GM12878 (cell line): Measurements from ENCODE around the gene BMP7. TPM values are rescaled to one million over a fixed set of nuclear protein-coding genes. Genes with fewer than 3 reads are reported as not detected.
"Not testable (repeated sequence)": the region's sequence is repeated elsewhere in the genome, so short reads cannot be mapped to it uniquely, and the experiment has no call there.

Experiments used
- ATAC-seq: fragments of 200-7000 bp; cut with Tn5 transposase; 3 replicates; pipeline ENCODE4 v1.9.1; 2020; ENCODE audit warnings: mild to moderate bottlenecking, moderate library complexity
- BruUV-seq: library from RNA; stranded (reverse); fragments of 400-500 nt; replicated peaks from 2 replicates; lab custom pipeline; 2021; lab: Mats Ljungman, UMichigan
- CTCF ChIA-PET: fragments of 300-600 bp; sonication (Branson Sonifier 250); formaldehyde crosslinking; extraction: SDS; loops from one replicate; lab custom pipeline; 2021; ENCODE audit warnings: inconsistent platforms; lab: Yijun Ruan, JAX
- POLR2A ChIA-PET: fragments of 350-600 bp; formaldehyde crosslinking; extraction: SDS; loops from one replicate; lab custom pipeline; 2021; ENCODE audit warnings: inconsistent platforms; lab: Charles Lee
- RAD21 ChIA-PET: fragments of 300-600 bp; sonication (Branson Sonifier 250); formaldehyde crosslinking; loops from one replicate; lab custom pipeline; 2023; ENCODE audit warnings: antibody characterized with exemption; ENCODE audit not compliant: unreplicated experiment; lab: Charles Lee
- SMC1A ChIA-PET: fragments of 300-600 bp; sonication (Branson Sonifier 250); formaldehyde crosslinking; loops from one replicate; lab custom pipeline; 2023; ENCODE audit not compliant: unreplicated experiment, uncharacterized antibody; lab: Charles Lee
- DNase-seq: peaks from one replicate; pipeline ENCODE4 v3.0.0-alpha.2; 2011; ENCODE audit warnings: low read depth, low spot score
- FAIRE-seq: peaks from 3 replicates; lab custom pipeline; 2011; peaks lifted over from hg19 to GRCh38; lab: Jason Lieb, UNC
- H2AFZ ChIP-seq: 2 replicates; pipeline ENCODE4 v1.6.0; 2011; ENCODE audit warnings: low read depth, low read length, control low read depth; ENCODE audit not compliant: control insufficient read depth
- H3K27ac ChIP-seq: 2 replicates; pipeline ENCODE4 v1.5.1; 2011; ENCODE audit warnings: control low read depth; ENCODE audit not compliant: control insufficient read depth, insufficient read depth
- H3K27me3 ChIP-seq, 2 experiments: replicated peaks in 1 of 2; 2 replicates each; pipeline versions ENCODE4 v1.6.0 to v1.6.1; 2011; ENCODE audit warnings: low read length in 1 of 2; ENCODE audit not compliant: control insufficient read depth in 2 of 2, insufficient read depth in 2 of 2
- H3K36me3 ChIP-seq, 2 experiments: 2 replicates each; pipeline ENCODE4 v1.5.1; 2011; ENCODE audit warnings: low read length in 1 of 2; ENCODE audit not compliant: control insufficient read depth in 2 of 2, insufficient read depth in 2 of 2
- H3K4me1 ChIP-seq: 2 replicates; pipeline ENCODE4 v1.6.1; 2011; ENCODE audit warnings: mild to moderate bottlenecking, low read length, moderate library complexity, mixed read lengths; ENCODE audit not compliant: control insufficient read depth, insufficient read depth
- H3K4me2 ChIP-seq: 2 replicates; pipeline ENCODE4 v1.6.0; 2011; ENCODE audit warnings: control low read depth; ENCODE audit not compliant: control insufficient read depth, insufficient read depth
- H3K4me3 ChIP-seq: fragments of 200-600 bp; sonication (generic); 2 replicates; pipeline ENCODE4 v1.5.1; 2016
- H3K79me2 ChIP-seq: 2 replicates; pipeline ENCODE4 v1.6.0; 2011; ENCODE audit warnings: low read length; ENCODE audit not compliant: control insufficient read depth, insufficient read depth
- H3K9ac ChIP-seq: 2 replicates; pipeline ENCODE4 v1.8.0; 2011; ENCODE audit warnings: low read length, control low read depth, mixed read lengths; ENCODE audit not compliant: control insufficient read depth, insufficient read depth
- H3K9me3 ChIP-seq: replicated peaks from 3 replicates; pipeline ENCODE4 v1.5.1; 2011; ENCODE audit warnings: mild to moderate bottlenecking, low read length; ENCODE audit not compliant: control insufficient read depth, insufficient read depth
- H4K20me1 ChIP-seq: 2 replicates; pipeline ENCODE4 v1.6.0; 2011; ENCODE audit not compliant: control insufficient read depth, insufficient read depth
- BHLHE40 ChIP-seq, 2 experiments: fragments of 450-650 bp in 1 of 2; IDR thresholded peaks; 2 replicates each; pipeline ENCODE4 v1.6.1; 2011 to 2017; ENCODE audit warnings: low read depth in 2 of 2, borderline replicate concordance in 1 of 2, improper control_type of control experiment in 1 of 2, low read length in 1 of 2, mild to moderate bottlenecking in 1 of 2
- ETV6 ChIP-seq, 2 experiments: fragments of 450-650 bp in 1 of 2; IDR thresholded peaks in 1 of 2; conservative IDR thresholded peaks in 1 of 2; 2 replicates each; pipeline ENCODE4 v1.6.1; 2014; ENCODE audit warnings: antibody characterized with exemption in 1 of 2, borderline replicate concordance in 1 of 2, low read depth in 1 of 2, mild to moderate bottlenecking in 1 of 2, moderate library complexity in 1 of 2
- JUND ChIP-seq: IDR thresholded peaks from 2 replicates; pipeline ENCODE4 v1.6.1; 2012; ENCODE audit warnings: low read depth, mild to moderate bottlenecking, low read length, improper control_type of control experiment, moderate library complexity
- NFXL1 ChIP-seq: fragments of 450-650 bp; IDR thresholded peaks from 2 replicates; pipeline ENCODE4 v1.6.1; 2017; ENCODE audit warnings: antibody characterized with exemption, mild to moderate bottlenecking, borderline replicate concordance
- WGBS: methylation state at CpG from one replicate; pipeline ENCODE4 v1.1.6; 2016; ENCODE audit warnings: low lambda C conversion rate; ENCODE audit not compliant: insufficient replicate concordance, insufficient coverage; ENCODE audit errors: missing lambda C conversion rate; 5-methylcytosine and 5-hydroxymethylcytosine counted together
- in situ Hi-C: fragments of 300-500 bp; cut with MboI; formaldehyde crosslinking; loops from 9 replicates; pipeline ENCODE4 v1.14.3; 2018; ENCODE audit warnings: mixed read lengths
- intact Hi-C: fragments of 100-400 bp; cut with micrococcal nuclease; formaldehyde crosslinking; loops from one replicate; pipeline ENCODE4 v1.14.2; 2022; ENCODE audit not compliant: unreplicated experiment
- polyA plus RNA-seq, 11 experiments: library from polyadenylated mRNA; depleted of rRNA in 4 of 11; unstranded in 6 of 11; stranded (reverse) in 5 of 11; fragments of >200 nt; fragmentation: Nextera tagmentation in 4 of 11; fragmentation: Illumina TruSeq in 1 of 11; extraction: Ambion mirVana in 4 of 11; extraction: Trizol in 1 of 11; gene quantifications; 1 replicate in 1 of 11; 2 replicates in 10 of 11; pipeline versions ENCODE4 v1.2.1 to v1.2.3, GENCODE V29; 2011 to 2016; ENCODE audit warnings: inconsistent platforms in 2 of 11, missing spikeins in 2 of 11, low read depth in 1 of 11
- total RNA-seq, 4 experiments: library from RNA; depleted of rRNA in 3 of 4; stranded (reverse); fragments of >200 nt in 3 of 4; fragmentation: Illumina TruSeq in 1 of 4; extraction: Trizol in 1 of 4; gene quantifications; 2 replicates each; pipeline versions ENCODE4 v1.2.1 to v1.2.3, GENCODE V29; 2013 to 2021

BMP7 gene
- total and polyA plus RNA-seq, 10 of the 15 experiments (the other 5 are each of a cell fraction or from before 2014, with no cell fraction given): 0.18 to 0.51 (median 0.28) TPM; not detected in 7

DNA sequence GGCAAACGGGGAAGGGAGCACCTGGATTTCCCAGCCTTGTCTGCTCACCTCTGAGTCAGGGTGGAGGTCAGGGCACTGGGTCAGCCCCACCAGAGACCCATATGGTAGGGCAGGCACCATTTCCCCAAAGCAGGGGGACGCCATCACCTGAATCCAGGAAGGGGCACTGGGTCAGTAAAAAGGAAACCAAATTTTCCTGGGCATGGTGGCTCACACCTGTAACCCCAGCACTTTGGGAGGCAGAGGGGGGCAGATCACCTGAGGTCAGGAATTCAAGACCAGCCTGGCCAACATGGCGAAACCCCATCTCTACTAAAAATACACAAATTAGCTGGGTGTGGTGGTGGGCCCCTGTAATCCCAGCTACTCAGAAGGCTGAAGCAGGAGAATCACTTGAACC is 13.1 kb upstream of the BMP7 start:
- H3K36me3 ChIP-seq, H3K4me3 ChIP-seq, DNase-seq, CTCF ChIA-PET, H3K4me1 ChIP-seq, H3K9ac ChIP-seq, H3K4me2 ChIP-seq, SMC1A ChIA-PET, intact Hi-C loops, H3K9me3 ChIP-seq, FAIRE-seq, H3K79me2 ChIP-seq, H2AFZ ChIP-seq, RAD21 ChIA-PET, BruUV-seq, ATAC-seq, POLR2A ChIA-PET, H4K20me1 ChIP-seq, H3K27ac ChIP-seq, in situ Hi-C loops: not testable (repeated sequence)
- peaks cover 6 to 12% of the 10 kb centered on the region in 2 experiments; a peak in 3 of 4 replicates for H3K27me3 ChIP-seq
- 9% methylated on average over 3 of the region's 3 CpGs for WGBS
- peak in 1 of 2 experiments; percentile 51; a peak in 1 of 4 replicates for TF ChIP-seq ETV6 (conservative IDR thresholded peaks at IDR 0.05 in 1 of 2, IDR thresholded peaks at IDR 0.05 in 1 of 2; ENCODE audit: borderline replicate concordance in 1 of 2, low read depth in 1 of 2)
- peak; percentile 50; the same call in 1 of the 2 replicates for TF ChIP-seq NFXL1

DNA sequence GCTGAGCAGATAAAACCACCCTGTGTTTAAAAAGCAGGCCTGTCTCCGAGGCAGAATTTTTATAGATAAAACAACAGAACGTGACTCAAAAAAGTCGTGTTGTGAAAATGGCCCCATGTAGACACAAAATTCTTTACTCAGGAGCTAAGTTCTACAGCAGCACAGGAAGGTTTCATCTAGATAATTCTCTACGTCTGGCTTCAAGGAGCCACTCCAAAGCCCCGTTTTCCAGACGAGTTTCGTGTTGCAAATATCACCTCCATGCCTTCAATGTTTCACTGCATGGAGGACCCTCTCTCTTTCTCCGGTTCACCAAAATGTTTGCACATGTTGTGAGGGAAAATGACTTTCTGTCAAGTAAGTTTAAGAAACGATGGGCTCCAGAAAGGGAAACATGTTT is 12.0 kb upstream of the BMP7 start:
- Histone ChIP-seq H3K4me1 (no peaks in the 10 kb centered on the region), H3K4me3 (no peak overlapping the region), H4K20me1 (no peaks in the 10 kb centered on the region; the same call in 1 of the 2 replicates), H2AFZ (no peak overlapping the region), H3K27me3 (peaks cover 3 to 10% of the 10 kb centered on the region in 2 experiments; a peak in 3 of 4 replicates), H3K27ac (no peak overlapping the region), H3K79me2 (no peaks in the 10 kb centered on the region), H3K9ac (no peak overlapping the region), H3K36me3 (no peaks in the 10 kb centered on the region), H3K9me3 (no peaks in the 10 kb centered on the region), H3K4me2 (no peak overlapping the region)
- ChIA-PET CTCF (no interaction called here), SMC1A (no interaction called here), RAD21 (no interaction called here), POLR2A (no interaction called here)
- BruUV-seq: no TSS peak
- peak in 1 of 2 experiments; percentile 76; a peak in 1 of 4 replicates for TF ChIP-seq ETV6 (conservative IDR thresholded peaks at IDR 0.05 in 1 of 2, IDR thresholded peaks at IDR 0.05 in 1 of 2; ENCODE audit: borderline replicate concordance in 1 of 2, low read depth in 1 of 2)
- TF ChIP-seq BHLHE40 (IDR thresholded peaks at IDR 0.05; ENCODE audit: borderline replicate concordance in 1 of 2, low read depth in 2 of 2, low read length in 1 of 2): no peak
- TF ChIP-seq JUND: no peak
- intact Hi-C loops: no loop called here
- no peak for FAIRE-seq
- no peak for DNase-seq
- no peak for ATAC-seq
- WGBS: 9% methylated on average over 9 of the region's 9 CpGs
- in situ Hi-C loops: no loop called here
